Colonic mucosa (tissue), 4 donors: Measurements from ENCODE around the gene TMEM170A. TPM values are rescaled to one million over a fixed set of nuclear protein-coding genes. Genes with fewer than 3 reads are reported as not detected.

Experiments
- DNase-seq: peaks from one replicate; pipeline ENCODE4 v3.0.0-alpha.2; 2020
- H3K27ac ChIP-seq: fragments of 200-600 bp; one replicate; pipeline ENCODE4 v1.8.0; 2021
- H3K27me3 ChIP-seq: fragments of 200-600 bp; one replicate; pipeline ENCODE4 v1.8.0; 2021
- H3K36me3 ChIP-seq: fragments of 200-600 bp; one replicate; pipeline ENCODE4 v1.8.0; 2021
- H3K4me1 ChIP-seq: fragments of 200-600 bp; one replicate; pipeline ENCODE4 v1.8.0; 2021; ENCODE audit warnings: mild to moderate bottlenecking
- H3K4me3 ChIP-seq: fragments of 200-600 bp; one replicate; pipeline ENCODE4 v1.8.0; 2021
- H3K9ac ChIP-seq, 2 donors: one replicate each; pipeline ENCODE4 v1.7.0; 2013; ENCODE audit warnings: control low read depth in 2 of 2, low read depth in 2 of 2, low read length in 2 of 2
- H3K9me3 ChIP-seq: fragments of 200-600 bp; one replicate; pipeline ENCODE4 v1.8.0; 2021
- CTCF ChIP-seq: fragments of 200-600 bp; IDR thresholded peaks from one replicate; pipeline ENCODE4 v1.8.0; 2022; ENCODE audit warnings: antibody characterized with exemption, mild to moderate bottlenecking
- intact Hi-C: fragments of 100-400 bp; cut with DNase I; formaldehyde crosslinking; loops from one replicate; pipeline ENCODE4 v1.14.1; 2022
- total RNA-seq, 2 donors: library from RNA; stranded (reverse); fragmentation: NEBNext Ultra II Directional in 1 of 2; extraction: Animal tissue kit (Norgen Biotek cat#: 25700) in 1 of 2; gene quantifications; one replicate each; pipeline ENCODE4 v1.2.1, GENCODE V29; 2021
- donor health status: healthy.
- donor health status: DM: no; HTN: no; CAD: no.
- donor health status: DM: no; HTN: no; CAD: no.

Gene TMEM170A
- total RNA-seq, 2 donors from 2014 or later, result 39.7 to 50.9 TPM

- no peaks in the 10 kb centered on the region for H3K27me3 ChIP-seq
- no peaks in the 10 kb centered on the region for H3K4me1 ChIP-seq
- no peaks in the 10 kb centered on the region for H3K9me3 ChIP-seq
- H3K9ac ChIP-seq, result no peak overlapping the region
- H3K4me3 ChIP-seq, result no peak overlapping the region
- DNase-seq, result no peak
- no peak for TF ChIP-seq CTCF
- intact Hi-C loops, result no loop called here
- H3K27ac ChIP-seq, result no peak overlapping the region
- no peaks in the 10 kb centered on the region for H3K36me3 ChIP-seq
These were observed 40.8 kb downstream of the TMEM170A start for GRCh38 chr16:75423723-75424104.

GRCh38 chr16:75421820-75422126 lies 42.7 kb downstream of the TMEM170A start:
- Histone ChIP-seq H3K4me3 (no peak overlapping the region), H3K9ac (no peak overlapping the region), H3K27me3 (no peaks in the 10 kb centered on the region), H3K27ac (peak overlapping the region; percentile 51), H3K36me3 (no peaks in the 10 kb centered on the region), H3K9me3 (no peaks in the 10 kb centered on the region), H3K4me1 (no peaks in the 10 kb centered on the region)
- intact Hi-C loops, result no loop called here
- DNase-seq, result no peak
- no peak for TF ChIP-seq CTCF

GRCh38 chr16:75420987-75421819 lies 43.3 kb downstream of the TMEM170A start:
- Histone ChIP-seq H3K9me3 (no peaks in the 10 kb centered on the region), H3K27ac (peak overlapping the region; percentile 51), H3K4me3 (no peak overlapping the region), H3K4me1 (no peaks in the 10 kb centered on the region), H3K27me3 (no peaks in the 10 kb centered on the region), H3K9ac (peak overlapping the region; percentile 27 to 67), H3K36me3 (no peaks in the 10 kb centered on the region)
- intact Hi-C loops, result no loop called here
- DNase-seq, result peak; percentile 83
- no peak for TF ChIP-seq CTCF

GRCh38 chr16:75416904-75417565 lies 47.5 kb downstream of the TMEM170A start:
- TF ChIP-seq CTCF, result no peak
- no peak overlapping the region for H3K9ac ChIP-seq
- DNase-seq, result no peak
- no peak overlapping the region for H3K4me3 ChIP-seq
- intact Hi-C loops, result no loop called here
- peaks cover 3% of the 10 kb centered on the region for H3K36me3 ChIP-seq
- H3K27ac ChIP-seq, result no peak overlapping the region
- H3K9me3 ChIP-seq, result no peaks in the 10 kb centered on the region
- H3K4me1 ChIP-seq, result no peaks in the 10 kb centered on the region
- H3K27me3 ChIP-seq, result no peaks in the 10 kb centered on the region

GRCh38 chr16:75415169-75415905 lies 49.2 kb downstream of the TMEM170A start:
- DNase-seq, result no peak
- Histone ChIP-seq H3K27me3 (no peaks in the 10 kb centered on the region), H3K27ac (no peak overlapping the region), H3K4me1 (no peaks in the 10 kb centered on the region), H3K9ac (no peak overlapping the region), H3K9me3 (no peaks in the 10 kb centered on the region), H3K36me3 (peaks cover 3% of the 10 kb centered on the region), H3K4me3 (no peak overlapping the region)
- TF ChIP-seq CTCF, result no peak
- intact Hi-C loops, result no loop called here
